CD4-positive, alpha-beta T cell treated with Interleukin-15 for 4 hours (primary cell): ENCODE results near the gene RTN4RL2.

Source experiments
- DNase-seq: peaks from one replicate; pipeline ENCODE4 v3.0.0-alpha.2; 2020; ENCODE audit warnings: low spot score

Gene RTN4RL2

DNA sequence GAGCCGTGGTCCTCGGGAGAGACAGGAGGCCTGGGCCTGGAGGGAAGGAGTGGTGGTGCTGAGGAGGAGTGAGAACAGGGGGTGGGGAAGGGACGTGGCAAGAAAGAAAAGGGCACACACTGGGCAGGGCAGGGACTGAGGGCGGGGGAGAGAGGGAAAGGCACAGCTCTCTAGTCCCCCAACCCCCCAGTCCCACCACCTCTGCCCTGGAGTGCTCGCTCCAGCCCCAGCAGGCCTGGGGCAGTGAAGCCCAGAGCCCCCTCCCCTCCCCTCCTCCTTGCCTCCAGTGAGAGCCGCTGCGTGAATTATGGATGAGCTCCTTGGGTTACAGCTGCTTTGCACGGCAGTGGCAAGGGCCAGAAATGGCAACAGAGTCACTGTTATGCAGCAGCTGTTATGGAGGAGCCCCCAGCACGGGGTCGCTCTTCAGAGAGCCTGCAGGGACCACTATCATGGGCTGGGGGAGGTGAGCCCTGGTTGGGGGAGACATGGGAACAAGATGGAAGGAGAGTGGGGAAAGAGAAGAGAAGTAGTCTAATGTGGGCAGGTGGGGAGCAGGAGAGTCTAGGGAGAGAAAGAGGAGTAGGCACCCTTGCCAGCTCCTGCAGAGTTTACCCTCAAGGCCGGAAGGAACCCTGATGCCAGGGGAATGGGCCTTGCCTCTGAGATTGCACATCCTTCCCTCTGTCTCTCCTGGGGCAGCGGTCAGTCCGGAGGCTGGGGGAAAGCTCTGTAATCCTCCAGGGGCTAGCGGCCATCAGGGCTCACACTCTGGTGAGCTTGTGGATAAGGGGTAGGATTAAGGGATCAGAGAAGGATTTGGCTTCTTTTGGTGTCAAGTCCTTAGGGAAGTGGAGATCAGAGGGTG is 3.6 kb downstream of the RTN4RL2 start:
- no peak for DNase-seq

DNA sequence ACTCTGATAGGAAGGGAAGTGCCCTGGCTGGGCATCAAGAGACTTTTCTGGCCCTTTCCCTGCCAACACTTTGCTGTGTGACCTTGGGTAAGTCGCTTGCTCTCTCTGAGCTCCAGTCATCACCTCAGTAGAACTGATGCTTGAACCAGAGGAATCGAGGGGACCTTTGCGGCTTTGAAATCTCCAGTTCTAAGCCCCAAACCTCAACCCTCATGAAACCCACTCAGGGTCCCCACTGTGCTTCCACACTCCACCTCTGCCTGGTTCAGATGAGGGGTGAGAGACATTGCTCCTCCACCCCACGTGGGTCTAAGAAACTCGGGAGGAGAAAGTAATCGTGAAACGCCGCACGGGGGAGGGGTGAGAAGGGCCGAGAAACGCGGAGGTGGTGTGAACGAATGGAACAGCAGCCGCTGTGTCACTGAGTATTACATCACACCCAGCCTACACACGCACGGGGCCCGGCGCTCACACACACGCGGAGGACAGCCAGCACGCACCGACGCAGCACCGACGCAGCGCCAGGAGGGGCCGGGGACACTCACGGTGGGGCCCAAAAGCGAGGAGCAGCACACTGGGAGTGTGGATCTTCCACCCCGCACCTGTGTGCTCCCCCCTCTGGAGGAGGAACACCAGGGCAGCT is 4.3 kb downstream of the RTN4RL2 start:
- DNase-seq: no peak

DNA sequence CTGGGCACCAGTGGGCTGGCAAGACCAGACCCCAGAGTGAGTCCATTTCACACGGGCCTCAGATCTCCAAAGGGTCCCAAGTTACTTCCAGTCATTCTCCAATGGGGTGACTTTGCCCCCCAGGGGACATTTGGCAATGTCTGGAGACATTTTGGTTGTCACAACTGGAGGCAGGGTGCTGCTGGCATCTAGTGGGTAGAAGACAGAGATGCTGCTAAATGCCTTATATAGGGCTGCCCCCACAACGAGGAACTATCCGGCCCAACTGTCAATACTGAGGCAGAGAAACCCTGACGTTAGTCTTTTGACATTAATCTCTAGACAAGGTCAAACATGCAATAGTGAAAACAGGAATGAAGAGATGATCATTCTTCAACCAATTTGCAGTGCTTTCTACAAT is 6.4 kb downstream of the RTN4RL2 start:
- DNase-seq: no peak

GRCh38 chr11:57467508-57468157 is 7.3 kb downstream of the RTN4RL2 start:
- no peak for DNase-seq

GRCh38 chr11:57468276-57468675 is 7.9 kb downstream of the RTN4RL2 start:
- DNase-seq: no peak

- no peak for DNase-seq
Measured at GRCh38 chr11:57469268-57469667, 8.9 kb downstream of the RTN4RL2 start.

GRCh38 chr11:57471496-57471895 is 11.2 kb downstream of the RTN4RL2 start:
- no peak for DNase-seq

- DNase-seq: no peak
Measured at GRCh38 chr11:57473285-57473841, 13.0 kb downstream of the RTN4RL2 start.

DNA sequence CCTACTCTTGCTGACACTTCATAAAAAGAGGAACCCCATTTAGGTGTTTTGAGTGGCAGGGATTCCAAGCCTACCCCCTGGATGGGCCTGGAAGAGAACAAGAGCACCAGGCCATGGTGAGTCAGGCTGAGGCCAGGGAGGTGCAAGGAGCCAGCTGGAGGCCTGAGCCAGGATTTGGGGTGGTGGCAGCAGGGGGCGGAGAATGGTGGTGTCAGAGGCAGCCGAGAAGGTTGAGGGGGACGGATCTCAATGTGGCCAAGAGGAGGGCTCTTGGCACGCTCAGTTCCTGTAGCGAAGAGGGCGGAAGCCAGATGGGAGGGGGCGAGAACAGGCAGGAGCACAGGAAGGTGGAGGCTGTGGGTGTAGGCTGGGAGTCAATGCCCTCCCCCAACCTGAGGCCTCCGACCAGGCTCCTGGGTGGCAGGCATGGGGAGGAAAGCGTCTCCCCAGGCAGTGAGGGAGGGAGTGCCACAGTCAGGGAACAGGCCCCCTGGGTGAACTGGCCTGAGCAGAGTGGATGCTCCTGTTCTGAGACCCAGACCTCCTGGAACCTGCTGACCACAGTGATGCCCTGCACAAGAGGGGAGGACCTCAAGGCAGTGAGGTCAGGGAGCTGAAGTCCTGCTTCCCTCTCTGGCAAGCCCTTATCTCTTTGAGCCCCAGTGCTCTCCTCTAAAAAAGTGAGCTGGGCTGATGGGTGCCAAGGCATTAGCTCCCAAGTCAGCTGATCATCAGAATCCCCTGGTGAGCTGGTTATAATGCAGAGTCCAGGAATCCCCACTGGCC is 13.9 kb downstream of the RTN4RL2 start:
- no peak for DNase-seq

DNA sequence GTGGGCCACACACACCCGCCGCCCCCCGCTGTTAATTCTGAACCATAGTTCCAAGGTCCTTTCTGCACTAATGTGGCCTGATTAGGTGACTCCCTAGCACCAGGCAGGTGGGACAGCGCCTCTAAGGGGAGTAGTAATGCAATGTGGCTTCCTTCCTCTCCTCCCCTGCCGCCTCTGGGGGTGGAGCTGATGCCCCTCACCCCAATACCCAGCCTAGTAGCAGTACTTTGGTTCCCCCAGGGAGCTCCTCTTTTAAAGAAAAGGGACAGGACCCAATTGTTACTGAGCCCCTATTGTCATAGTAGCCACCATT is 14.4 kb downstream of the RTN4RL2 start:
- no peak for DNase-seq

- no peak for DNase-seq
Measured at GRCh38 chr11:57475191-57475590, 14.9 kb downstream of the RTN4RL2 start.

DNA sequence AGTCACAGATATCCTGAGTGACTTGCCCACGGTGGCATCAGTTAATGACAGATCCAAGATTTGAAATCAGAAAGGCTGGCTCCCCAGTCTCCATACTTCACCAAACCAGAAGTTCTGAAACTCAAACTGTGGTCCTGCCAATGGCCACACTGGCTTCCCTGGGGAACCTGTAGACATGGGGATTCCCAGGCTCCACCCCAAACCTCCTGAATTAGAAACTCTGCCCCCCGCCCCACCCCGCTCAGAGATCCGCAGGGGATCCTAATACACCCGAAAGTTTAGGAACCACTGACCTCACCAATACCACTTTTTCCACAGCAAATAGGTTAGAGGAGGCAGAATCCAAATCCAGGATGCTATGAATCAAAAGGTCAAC is 15.3 kb downstream of the RTN4RL2 start:
- no peak for DNase-seq

DNA sequence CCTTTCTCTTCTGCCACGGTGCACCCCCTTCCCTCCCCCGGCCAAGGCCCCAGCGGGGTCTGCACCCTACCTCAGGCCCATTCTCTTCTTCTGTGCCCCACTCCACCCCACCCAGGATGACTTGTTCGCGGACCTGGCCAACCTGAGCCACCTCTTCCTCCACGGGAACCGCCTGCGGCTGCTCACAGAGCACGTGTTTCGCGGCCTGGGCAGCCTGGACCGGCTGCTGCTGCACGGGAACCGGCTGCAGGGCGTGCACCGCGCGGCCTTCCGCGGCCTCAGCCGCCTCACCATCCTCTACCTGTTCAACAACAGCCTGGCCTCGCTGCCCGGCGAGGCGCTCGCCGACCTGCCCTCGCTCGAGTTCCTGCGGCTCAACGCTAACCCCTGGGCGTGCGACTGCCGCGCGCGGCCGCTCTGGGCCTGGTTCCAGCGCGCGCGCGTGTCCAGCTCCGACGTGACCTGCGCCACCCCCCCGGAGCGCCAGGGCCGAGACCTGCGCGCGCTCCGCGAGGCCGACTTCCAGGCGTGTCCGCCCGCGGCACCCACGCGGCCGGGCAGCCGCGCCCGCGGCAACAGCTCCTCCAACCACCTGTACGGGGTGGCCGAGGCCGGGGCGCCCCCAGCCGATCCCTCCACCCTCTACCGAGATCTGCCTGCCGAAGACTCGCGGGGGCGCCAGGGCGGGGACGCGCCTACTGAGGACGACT is 15.9 kb downstream of the RTN4RL2 start:
- no peak for DNase-seq

GRCh38 chr11:57476757-57477506 is 16.6 kb downstream of the RTN4RL2 start:
- no peak for DNase-seq

- no peak for DNase-seq
Measured at GRCh38 chr11:57477507-57478189, 17.3 kb downstream of the RTN4RL2 start.

GRCh38 chr11:57479021-57479663 is 18.8 kb downstream of the RTN4RL2 start:
- no peak for DNase-seq

DNA sequence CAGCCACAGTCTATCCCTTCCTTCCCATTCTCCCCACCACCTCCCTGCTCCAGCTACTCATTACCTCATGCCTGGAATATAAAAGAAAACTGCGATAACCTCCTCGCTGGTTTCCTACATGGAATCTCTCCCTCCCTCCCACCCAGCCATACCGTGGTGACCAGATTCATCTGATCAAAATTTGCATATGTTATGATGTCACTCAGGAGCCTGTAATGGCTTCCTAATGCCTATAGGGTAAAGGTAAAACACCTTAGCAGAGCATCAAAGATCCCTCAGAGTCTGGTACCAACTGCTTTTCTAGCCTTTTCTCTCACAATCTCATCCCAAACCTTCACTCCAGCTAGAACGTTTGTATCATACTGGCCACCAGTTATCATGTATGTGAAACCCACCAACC is 19.6 kb downstream of the RTN4RL2 start:
- no peak for DNase-seq

- peak; percentile 65 for DNase-seq
Measured at GRCh38 chr11:57480409-57481137, 20.2 kb downstream of the RTN4RL2 start.

- DNase-seq: no peak
Measured at GRCh38 chr11:57481315-57481714, 21.0 kb downstream of the RTN4RL2 start.
